KBM-7 (cell line): Measurements from ENCODE around the gene UBTD1.
"Not testable (repeated sequence)": the region's sequence is repeated elsewhere in the genome, so short reads cannot be mapped to it uniquely, and the experiment has no call there.

ENCODE experiments used
- DNase-seq: peaks from one replicate; pipeline ENCODE4 v3.0.0-alpha.2; 2015
- in situ Hi-C: fragments of 300-500 bp; cut with MboI; formaldehyde crosslinking; loops from 2 replicates; pipeline ENCODE4 v1.14.3; 2020; ENCODE audit warnings: low sequenced_read_pairs, low pct_unique_long_range_greater_than_20kb, mixed read lengths

Gene UBTD1

DNA sequence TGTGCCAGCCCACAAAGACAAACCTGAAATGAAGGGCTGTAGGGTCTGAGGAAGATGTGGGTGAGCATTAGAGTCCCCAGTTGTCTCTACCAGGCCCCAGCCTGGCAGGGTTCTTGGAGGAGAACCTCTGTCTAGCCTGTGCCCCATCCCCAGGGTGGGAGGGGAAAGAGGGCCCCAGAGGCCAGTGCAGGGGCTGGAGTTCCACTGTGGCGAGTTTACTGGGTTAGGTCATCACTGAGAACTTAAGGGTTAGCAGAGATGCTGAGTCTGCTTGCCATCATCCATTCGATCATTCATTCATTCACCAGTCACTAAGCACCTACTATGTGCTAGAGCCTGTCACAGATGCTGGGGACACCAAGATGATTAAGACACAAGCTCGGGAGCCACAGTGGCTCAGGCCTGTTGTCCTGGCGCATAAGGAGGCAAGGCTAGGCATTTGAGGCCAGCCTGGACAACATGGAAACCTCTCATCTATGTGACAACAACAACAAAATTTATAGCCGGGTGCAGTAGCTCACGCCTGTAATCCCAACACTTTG, 76.5 kb downstream of the UBTD1 start:
- DNase-seq: no peak
- in situ Hi-C loops: no loop called here

DNA sequence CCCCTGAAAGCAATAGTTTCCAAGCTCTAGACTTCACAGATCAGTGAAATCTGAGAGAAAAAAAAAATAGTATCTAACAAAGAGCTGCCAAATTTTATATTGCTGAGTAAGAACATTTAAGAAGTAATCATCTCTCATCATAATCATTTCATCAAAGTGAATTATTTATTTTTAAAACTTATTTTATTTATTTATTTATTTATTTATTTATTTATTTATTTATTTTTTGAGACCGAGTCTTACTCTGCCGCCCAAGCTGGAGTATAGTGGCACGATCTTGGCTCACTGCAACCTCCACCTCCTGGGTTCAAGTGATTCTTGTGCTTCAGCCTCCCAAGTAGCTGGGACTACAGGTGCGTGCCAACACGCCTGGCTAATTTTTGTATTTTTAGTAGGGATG, 77.8 kb downstream of the UBTD1 start:
- DNase-seq, in situ Hi-C loops: not testable (repeated sequence)

DNA sequence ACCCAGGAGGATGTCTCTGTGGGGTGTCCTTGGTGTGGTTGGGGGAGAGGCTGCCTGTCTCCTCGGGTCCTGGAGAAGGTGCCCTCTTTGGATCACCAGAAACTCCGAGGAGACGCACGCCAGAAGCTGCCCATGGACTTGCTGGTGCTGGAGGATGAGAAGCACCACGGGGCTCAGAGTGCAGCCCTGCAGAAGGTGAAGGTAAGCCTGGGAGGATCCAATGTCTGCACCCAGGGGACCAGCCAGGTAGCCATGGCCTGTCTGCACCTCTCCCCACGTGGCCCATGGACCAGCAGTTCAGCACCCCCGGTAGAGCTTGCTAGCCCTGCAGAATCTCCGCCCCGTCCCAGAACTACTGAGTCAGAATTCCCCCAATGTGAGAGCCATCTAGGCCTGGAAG, 79.0 kb downstream of the UBTD1 start:
- DNase-seq: no peak
- in situ Hi-C loops: no loop called here

DNA sequence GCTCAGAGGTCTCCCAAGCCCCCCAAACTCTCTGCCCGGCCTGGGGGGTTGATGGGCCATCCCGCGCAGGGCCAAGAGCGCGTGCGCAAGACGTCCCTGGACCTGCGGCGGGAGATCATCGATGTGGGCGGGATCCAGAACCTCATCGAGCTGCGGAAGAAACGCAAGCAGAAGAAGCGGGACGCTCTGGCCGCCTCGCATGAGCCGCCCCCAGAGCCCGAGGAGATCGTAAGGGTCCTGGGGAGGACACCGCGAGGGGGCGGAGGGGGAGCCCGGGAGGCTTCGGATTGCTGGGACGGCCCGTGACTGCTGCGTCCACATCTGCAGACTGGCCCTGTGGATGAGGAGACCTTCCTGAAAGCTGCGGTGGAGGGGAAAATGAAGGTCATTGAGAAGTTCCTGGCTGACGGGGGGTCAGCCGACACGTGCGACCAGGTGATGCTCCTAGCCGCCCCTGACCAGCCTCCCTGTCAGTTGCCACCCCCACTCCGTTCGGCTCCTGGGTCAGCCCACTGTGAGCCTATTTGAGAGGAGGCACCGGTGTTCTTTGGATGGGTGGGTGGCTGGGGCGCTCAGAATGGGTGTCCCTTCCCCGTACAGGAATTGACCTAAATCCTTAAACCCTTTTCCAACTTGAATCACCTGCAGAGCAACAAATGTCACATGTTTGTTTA, 79.6 kb downstream of the UBTD1 start:
- no peak for DNase-seq
- in situ Hi-C loops: no loop called here

DNA sequence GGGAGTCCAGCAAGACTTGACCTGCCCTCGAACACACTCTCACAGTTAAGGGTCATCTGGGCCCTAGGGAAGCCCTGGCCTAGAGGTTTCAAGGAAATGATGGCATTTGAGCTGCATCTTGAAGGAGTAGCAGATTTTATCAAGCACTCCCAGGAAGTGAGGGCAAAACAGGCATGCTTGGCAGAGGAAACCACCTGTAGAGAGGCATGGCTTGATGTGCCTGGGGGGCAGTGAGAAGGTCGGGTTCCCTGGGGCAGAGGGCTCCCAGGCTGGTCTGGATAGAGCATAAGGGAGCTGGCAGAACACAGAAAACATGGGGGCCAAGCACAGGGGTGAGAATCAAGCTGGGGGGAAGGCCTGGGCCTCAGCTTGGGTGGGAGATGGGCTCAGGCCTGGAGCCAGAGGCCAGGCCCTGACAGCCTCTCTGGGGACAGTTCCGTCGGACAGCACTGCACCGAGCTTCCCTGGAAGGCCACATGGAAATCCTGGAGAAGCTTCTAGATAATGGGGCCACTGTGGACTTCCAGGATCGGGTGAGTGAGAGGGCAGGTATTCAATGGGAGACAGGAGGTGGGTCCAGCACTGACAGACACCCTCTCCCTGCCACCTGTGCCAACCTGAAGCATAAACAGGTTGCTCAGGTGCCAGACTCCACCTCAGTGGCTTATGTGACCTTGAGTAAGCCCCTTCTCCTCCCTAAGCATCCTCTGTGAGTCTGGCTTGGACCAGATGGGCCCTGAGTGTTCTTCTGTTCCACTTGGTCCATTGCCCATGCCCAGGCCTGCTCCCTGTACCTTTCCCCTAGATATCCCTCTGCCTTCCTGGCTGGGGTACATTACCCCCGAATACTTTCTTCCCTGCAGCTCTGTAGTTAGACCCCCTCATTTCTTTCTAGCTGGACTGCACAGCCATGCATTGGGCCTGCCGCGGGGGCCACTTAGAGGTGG, 82.0 kb downstream of the UBTD1 start:
- in situ Hi-C loops: no loop called here
- no peak for DNase-seq

DNA sequence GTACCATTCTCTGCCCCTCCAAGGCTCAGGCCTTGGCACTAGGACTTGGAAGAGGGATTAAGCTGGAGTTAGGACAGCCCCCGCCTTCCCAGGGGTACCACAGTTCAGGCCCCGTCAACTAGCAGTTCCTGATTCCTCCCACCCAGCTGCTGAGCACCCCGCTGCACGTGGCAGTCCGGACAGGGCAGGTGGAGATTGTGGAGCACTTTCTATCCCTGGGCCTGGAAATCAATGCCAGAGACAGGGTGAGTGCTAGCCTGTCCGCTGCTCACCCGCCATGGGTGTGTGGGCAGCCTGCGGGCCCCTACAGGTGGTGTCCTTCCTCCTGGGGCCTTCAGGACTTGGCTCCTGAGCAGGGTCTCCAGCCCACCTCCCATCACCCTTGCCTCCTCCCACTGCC, 83.4 kb downstream of the UBTD1 start:
- in situ Hi-C loops: no loop called here
- DNase-seq: no peak

DNA sequence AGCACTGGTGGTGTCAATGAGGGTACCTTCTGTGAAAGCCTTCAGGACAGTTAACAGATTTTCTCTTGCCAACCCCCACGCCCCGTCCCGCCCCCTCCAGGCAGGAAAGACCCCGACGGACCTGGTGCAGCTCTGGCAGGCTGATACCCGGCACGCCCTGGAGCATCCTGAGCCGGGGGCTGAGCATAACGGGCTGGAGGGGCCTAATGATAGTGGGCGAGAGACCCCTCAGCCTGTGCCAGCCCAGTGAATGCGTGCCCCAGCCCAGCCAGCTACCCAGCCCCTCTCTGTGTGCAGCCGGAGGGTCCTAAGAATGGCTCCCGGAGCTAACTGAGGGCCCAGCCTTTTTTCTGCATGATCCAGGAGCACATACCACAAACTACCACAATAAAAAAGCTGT, 84.8 kb downstream of the UBTD1 start:
- no peak for DNase-seq
- in situ Hi-C loops: no loop called here

DNA sequence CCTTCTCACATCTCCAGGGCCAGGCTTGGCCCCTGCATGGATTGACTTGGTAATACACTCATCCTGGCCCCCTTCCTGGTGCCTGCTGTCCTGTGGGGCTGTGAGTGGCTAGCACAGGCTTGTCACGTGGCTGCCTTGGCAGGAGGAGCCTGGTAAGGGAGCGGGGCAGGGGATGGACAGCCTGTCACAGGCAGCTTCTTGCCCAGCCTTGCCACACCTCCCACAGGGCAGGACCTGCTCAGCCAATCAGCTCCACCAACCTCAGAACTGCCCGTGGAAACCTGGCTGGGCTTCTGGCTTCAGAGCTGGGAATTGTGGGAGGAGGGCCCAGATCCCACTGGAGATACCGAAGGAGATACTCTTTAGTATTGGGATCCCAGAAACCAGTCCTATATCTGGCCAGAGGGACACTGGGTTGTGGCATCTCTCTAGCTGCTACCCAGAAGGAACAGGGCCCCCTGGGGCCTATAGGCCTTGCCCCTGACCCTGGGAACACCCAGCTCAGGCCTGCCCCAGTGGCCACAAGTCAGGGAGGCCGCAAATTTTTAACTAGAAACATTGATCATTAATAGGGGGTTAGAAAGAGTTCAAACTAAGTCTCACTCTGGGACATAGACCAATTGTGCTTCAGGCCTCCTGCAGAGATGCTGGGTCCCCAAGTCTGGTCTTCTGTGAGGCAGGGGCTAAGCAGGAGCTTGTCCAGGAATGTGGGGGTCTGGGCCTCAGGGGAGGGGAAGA, 85.5 kb downstream of the UBTD1 start, which contains the start of gene HOGA1:
HOGA1 (plus strand) TSS at position 330 of the 738 bp plus-strand sequence; CDS start at position 645, 315 bp downstream.
- DNase-seq: no peak
- in situ Hi-C loops: no loop called here

DNA sequence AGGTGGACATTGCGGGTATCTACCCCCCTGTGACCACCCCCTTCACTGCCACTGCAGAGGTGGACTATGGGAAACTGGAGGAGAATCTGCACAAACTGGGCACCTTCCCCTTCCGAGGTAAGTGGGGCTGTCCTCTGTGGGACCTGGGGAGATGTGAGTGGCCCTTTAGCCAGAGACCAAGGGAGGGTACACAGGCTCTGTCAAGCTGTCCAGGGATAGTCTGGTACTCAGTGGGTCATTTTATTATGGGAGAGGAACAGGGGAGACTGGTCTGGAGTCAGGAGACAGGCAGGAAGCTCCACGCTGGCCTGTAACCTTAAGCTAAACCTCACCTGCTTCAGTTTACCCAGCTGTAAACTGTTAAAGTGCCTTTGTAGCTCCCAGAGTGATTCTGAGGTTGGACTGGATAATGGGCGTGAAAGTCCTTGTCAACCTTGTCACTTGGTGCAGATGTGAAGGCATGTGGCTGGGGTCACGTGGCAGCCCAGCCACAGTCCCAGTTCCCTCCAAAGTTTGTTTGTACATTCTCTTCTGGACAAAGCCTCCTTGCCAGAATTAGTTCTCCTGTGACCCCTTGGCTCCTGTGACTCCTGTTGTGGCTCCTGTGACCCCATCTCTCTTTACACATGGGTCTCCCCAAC, 86.2 kb downstream of the UBTD1 start:
- DNase-seq: no peak
- in situ Hi-C loops: no loop called here

DNA sequence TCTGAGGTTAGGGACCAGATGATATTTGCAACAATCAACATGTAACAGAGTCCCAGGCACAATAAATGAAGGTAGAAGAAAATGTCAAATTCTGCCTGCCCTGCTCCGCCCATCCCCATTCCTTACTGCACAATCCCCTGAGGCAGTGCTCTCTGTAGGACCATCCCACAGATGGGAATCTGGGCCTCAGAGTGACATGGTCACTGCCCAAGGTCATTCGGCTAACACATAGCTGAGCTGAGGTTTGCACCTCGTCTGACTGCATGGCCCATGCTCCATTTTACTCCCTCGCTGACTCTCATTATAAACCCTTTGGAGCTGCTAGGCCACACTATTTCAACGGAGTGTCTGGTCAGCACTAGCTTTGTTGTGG, 86.7 kb downstream of the UBTD1 start:
- no peak for DNase-seq
- in situ Hi-C loops: no loop called here

DNA sequence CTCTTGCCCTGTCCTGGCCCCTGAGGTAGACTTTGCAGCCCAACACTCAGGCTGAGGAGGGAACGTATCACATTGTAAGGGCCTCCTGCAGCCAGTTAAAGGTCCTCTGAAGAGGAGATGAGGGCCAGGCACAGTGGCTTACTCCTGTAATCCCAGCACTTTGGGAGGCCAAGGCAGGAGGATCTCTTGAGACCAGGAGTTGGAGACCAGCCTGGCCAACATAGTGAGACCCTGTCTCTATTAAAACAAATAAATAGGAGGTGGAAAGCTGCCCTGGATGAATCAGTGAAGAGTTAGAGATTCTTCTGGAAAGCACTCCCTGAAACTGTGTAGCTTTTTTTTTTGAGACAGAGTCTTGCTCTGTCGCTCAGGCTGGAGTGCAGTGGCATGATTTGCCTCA, 88.5 kb downstream of the UBTD1 start:
- in situ Hi-C loops: no loop called here
- DNase-seq: no peak

DNA sequence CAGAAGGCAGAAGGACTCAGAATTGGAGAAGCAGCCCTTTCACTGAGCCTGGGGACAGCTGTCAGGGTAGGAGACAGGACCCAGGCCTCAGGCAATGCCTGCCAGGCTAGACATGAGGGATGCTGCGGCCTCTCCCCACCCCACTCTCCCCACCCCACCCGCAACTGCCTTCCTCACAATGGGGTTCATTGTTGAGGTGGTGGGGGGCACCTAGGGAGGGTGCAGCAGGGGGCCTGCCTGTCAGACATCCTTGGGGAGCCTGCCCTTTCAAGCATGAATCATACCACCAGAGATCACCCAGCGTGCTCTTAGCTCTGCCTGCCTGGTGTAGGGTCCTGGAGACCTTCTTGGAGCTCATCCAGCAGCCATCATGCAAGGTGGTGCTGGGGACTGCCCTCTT, 90.8 kb downstream of the UBTD1 start, which contains the start of gene C10orf62:
C10orf62 (plus strand) TSS at position 243 of the 400 bp plus-strand sequence. CDS start 177 bp downstream, outside the sequence.
- no peak for DNase-seq
- in situ Hi-C loops: no loop called here

DNA sequence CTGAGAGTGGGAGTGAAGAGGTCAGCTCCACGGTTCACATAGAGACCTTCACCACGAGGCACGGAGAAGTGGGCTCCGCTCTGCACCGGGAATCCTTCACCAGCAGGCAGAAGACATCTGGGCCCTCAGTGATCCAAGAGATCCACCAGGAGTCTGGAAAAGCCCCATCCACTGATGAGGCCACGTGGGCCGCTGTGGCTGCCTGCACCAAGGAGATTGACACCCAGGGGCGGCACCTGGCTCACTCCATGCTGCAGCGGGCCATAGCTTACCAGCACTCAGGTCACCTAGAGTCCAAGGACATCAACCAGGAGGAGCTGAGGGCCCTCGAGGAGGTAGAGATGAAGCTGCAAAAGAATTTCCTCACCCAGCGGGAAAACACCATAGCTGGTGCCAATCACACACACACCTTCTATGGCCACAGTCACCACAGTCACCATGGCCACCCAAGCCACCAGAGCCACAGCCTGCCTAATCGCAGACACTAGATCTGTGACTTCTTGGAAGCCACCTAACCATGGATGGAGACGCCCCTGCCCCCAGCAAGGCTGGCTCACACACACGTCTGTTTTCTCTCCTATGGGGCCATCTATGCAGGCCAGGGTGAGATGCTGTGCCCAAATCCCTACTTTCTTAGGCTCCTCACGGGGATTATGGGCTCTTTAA, 91.5 kb downstream of the UBTD1 start:
- DNase-seq: no peak
- in situ Hi-C loops: no loop called here

DNA sequence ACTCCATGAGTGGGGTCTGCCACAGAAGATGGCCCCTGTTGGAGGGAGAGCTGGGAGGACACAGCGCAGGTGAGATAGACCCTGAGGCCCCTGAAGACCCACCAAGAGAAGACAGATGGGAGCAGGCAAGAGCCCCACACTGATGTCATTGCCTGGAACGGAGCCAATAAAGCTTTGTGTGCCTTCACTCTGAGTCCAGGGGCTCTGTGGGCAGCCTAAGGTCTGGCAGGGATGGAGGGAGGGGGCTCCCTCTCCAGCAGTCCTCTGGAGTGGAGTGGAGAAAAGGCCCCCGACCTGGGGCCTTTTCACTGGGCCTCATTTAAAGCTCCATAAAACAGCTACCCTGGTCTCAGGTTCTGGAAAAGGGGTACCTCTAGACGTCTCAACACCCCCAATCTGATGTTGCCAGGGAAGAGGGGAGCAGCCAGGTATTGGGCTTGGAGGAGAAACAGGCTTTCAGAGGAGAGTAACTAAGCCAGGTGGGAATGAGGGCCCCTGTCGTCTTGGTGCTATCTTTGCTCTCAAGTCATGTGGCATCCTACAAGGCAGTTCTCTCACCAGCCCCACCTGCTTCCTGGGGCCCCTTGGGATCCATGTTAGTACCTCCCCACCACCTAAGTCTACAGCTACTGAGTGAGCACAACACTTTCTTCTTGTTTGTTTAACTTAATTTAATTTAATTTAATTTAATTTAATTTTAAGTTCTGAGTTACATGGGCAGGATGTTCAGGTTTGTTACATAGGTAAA, 92.2 kb downstream of the UBTD1 start:
- in situ Hi-C loops: no loop called here

DNA sequence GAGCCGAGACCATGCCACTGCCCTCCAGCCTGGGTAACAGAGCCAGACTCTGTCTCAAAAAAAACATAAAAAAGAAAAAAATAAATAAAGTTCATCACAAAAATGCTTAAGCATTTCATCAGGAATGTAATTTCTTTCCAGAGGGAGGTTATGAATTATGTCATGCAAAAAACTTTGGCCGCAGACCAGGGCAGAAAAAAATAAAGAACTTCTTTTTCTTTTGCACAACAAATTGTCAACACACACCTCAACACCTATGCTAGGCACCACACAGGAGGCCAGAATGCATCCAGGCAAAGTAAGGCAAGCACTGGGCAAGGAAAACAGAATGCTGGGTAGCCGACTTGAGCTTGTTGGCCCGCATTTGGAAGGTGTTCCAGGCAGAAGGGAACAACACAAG, 94.7 kb downstream of the UBTD1 start:
- in situ Hi-C loops: no loop called here
- DNase-seq: no peak

More for the DNA sequence above, 92.2 kb downstream of the UBTD1 start:
- DNase-seq: no peak

DNA sequence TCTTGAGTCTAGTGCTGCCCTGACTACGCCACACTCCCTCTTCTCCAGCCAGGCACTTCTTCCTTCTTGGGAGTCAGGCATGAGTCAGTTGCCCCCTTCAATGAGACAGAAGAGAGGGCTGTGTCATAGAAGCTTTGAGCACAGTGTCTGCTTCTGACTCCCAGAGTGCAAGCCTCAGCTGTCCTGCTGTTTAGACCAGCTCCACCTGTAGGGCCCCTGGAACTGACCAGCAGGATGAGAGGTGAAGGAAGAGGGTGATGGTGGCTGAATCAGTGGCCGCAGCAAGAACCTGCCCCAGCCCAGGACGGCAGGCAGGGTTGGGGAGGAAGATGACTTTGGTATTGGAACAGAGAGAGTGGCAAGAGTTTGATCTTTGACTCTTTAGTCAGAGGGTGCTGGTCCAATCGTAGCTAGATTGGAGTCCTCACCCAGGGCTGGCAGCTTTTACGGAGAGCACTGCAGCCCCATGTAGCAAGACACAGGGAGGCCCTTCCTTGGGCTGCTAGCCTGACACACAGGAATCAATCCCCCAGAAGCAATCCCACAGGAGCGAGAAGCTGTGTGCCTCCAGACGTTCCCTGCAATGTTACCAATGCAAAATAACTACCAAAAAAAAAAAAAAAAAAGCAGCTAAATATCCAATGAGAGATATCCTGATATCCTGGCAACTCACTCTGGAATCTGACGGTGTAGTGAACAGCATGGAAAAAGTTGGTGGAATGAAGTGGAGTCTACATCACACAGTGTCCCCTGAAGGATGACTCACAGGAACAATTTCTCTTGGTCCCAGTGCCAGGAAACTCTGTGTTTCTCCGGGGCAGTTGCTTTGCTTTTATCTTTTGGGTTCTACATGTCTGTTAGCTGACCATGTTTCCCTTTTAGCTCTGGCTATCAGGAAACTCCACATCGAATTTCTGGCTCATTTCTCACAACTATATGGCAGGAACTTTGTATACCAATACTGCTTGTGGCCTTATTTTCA, 97.7 kb downstream of the UBTD1 start:
- DNase-seq: no peak
- in situ Hi-C loops: no loop called here

DNA sequence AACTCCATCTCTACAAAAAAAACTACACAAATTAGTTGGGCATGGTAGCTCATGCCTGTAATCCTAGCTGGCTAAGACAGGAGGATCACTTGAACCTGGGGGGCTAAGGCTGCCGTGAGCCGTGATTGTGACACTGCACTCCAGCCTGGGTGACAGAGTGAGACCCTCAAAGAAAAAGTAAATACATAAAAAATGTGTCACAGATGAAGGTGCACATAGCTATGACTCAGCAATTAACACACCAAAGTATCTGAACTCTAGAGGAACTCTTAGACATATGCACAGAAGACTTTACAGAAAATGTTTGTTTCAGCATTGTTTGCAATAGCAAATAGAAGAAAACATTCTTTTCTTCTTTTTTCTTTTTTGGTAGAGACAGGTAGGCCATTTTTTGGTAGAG, 99.1 kb downstream of the UBTD1 start:
- no peak for DNase-seq
- in situ Hi-C loops: no loop called here
